Common myeloid progenitor, CD34-positive (primary cell): ENCODE data around the gene MAGEA4.

Experiments
- CTCF ChIA-PET: fragments of 350-600 bp; sonication (Branson Sonifier 250); formaldehyde crosslinking; loops from one replicate; lab custom pipeline; 2021; ENCODE audit warnings: antibody characterized with exemption; lab: Charles Lee
- POLR2A ChIA-PET: fragments of 350-600 bp; sonication (Branson Sonifier 250); formaldehyde crosslinking; loops from one replicate; lab custom pipeline; 2021; ENCODE audit warnings: antibody characterized with exemption; lab: Charles Lee
- DNase-seq, 3 donors: peaks; one replicate each; pipeline versions ENCODE4 v3.0.0 to v3.0.0-alpha.2; 2013
- H3K27ac ChIP-seq, 2 experiments: 1 replicate in 1 of 2; 2 replicates in 1 of 2; pipeline ENCODE4 v1.7.0; 2013; ENCODE audit warnings: inconsistent platforms in 2 of 2, low read length in 2 of 2, mild to moderate bottlenecking in 2 of 2, low read depth in 1 of 2, moderate library complexity in 1 of 2; ENCODE audit not compliant: severe bottlenecking in 2 of 2, insufficient read depth in 1 of 2, poor library complexity in 1 of 2
- H3K27me3 ChIP-seq, 5 experiments: replicated peaks in 2 of 5; 1 replicate in 3 of 5; 2 replicates in 2 of 5; pipeline versions ENCODE4 v1.6.1 to v1.7.0; 2013; ENCODE audit warnings: low read length in 4 of 5, mild to moderate bottlenecking in 2 of 5, moderate library complexity in 2 of 5, inconsistent platforms in 1 of 5; ENCODE audit not compliant: insufficient read depth in 5 of 5, control insufficient read depth in 4 of 5
- H3K36me3 ChIP-seq, 4 experiments: 1 replicate in 2 of 4; 2 replicates in 2 of 4; pipeline versions ENCODE4 v1.6.1 to v1.7.0; 2013; ENCODE audit warnings: low read length in 3 of 4, control low read depth in 1 of 4, mild to moderate bottlenecking in 1 of 4; ENCODE audit not compliant: control insufficient read depth in 4 of 4, insufficient read depth in 4 of 4
- H3K4me1 ChIP-seq, 4 experiments: 1 replicate in 3 of 4; 2 replicates in 1 of 4; pipeline versions ENCODE4 v1.6.1 to v1.7.1; 2013; ENCODE audit warnings: low read length in 3 of 4, mild to moderate bottlenecking in 3 of 4, control low read depth in 1 of 4, inconsistent platforms in 1 of 4, moderate library complexity in 1 of 4; ENCODE audit not compliant: control insufficient read depth in 4 of 4, insufficient read depth in 4 of 4; ENCODE audit errors: control extremely low read depth in 1 of 4
- H3K4me3 ChIP-seq, 7 experiments: 1 replicate in 4 of 7; 2 replicates in 3 of 7; pipeline versions ENCODE4 v1.5.1 to v1.7.0; 2013; ENCODE audit warnings: mild to moderate bottlenecking in 7 of 7, low read length in 6 of 7, moderate library complexity in 6 of 7, inconsistent platforms in 2 of 7, low read depth in 2 of 7, control low read depth in 1 of 7; ENCODE audit not compliant: insufficient read depth in 4 of 7, control insufficient read depth in 1 of 7; ENCODE audit errors: extremely low read depth in 1 of 7
- H3K9me3 ChIP-seq, 5 experiments: 1 replicate in 4 of 5; 2 replicates in 1 of 5; pipeline versions ENCODE4 v1.6.1 to v1.7.1; 2013; ENCODE audit warnings: low read length in 4 of 5, mild to moderate bottlenecking in 2 of 5, inconsistent platforms in 1 of 5, low read depth in 1 of 5, moderate library complexity in 1 of 5; ENCODE audit not compliant: control insufficient read depth in 4 of 5, insufficient read depth in 2 of 5; ENCODE audit errors: control extremely low read depth in 1 of 5
- WGBS: methylation state at CpG from one replicate; pipeline ENCODE4 v1.1.5; 2013; ENCODE audit not compliant: insufficient coverage; 5-methylcytosine and 5-hydroxymethylcytosine counted together

The MAGEA4 gene

DNA sequence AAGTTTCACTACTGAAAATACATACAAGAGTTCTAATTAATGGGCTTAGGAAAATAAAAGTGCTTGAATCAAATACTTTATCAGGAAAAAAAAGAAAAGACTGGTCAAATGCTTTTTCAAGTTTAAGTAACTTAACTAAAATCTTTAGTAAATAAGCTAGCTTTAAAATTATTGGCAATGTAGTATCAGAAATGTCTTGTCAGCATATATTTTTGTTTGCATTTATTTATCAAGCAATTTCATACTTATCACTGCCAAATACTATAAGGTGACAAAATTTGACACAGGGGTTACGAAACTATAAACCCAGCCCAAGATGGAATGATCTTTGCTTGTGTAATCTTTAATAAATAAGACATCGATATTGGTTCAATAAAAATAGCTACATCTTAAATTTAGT is 31.8 kb upstream of the MAGEA4 start:
- no peaks in the 10 kb centered on the region for H3K9me3 ChIP-seq
- H3K27ac ChIP-seq = no peak overlapping the region
- no peaks in the 10 kb centered on the region for H3K36me3 ChIP-seq
- H3K27me3 ChIP-seq = no peaks in the 10 kb centered on the region
- ChIA-PET CTCF (no interaction called here), POLR2A (no interaction called here)
- WGBS = no CpG with 5 or more reads among the region's 2 CpGs
- no peak for DNase-seq
- no peak overlapping the region for H3K4me3 ChIP-seq
- H3K4me1 ChIP-seq = no peaks in the 10 kb centered on the region

DNA sequence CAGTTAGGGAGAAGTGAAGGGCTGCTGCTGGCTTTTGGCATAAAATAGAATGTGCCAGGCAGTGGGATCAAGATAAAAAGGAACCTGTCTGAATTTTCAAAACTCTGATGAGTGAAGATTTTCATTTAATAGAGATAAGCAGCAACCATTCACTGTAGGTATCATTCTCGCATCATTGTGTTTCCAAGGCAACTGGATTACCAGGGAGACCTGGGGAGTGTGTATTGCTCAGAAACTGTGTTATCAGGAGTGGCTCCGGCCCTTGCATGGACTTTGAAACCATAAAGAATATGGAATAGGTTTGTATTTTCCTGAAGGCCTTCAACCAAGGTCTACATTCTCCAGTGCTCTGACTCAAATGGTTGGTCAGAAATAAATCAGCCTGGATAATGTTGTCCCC is 23.3 kb upstream of the MAGEA4 start:
- CTCF ChIA-PET = no interaction called here
- Histone ChIP-seq H3K4me1 (no peaks in the 10 kb centered on the region), H3K4me3 (no peak overlapping the region), H3K36me3 (no peaks in the 10 kb centered on the region), H3K27me3 (no peaks in the 10 kb centered on the region), H3K27ac (no peak overlapping the region), H3K9me3 (peaks cover 0 to 4% (median 0%) of the 10 kb centered on the region in 5 experiments)
- DNase-seq = no peak
- WGBS = 60% methylated on average over 2 of the region's 2 CpGs
- POLR2A ChIA-PET = no interaction called here

DNA sequence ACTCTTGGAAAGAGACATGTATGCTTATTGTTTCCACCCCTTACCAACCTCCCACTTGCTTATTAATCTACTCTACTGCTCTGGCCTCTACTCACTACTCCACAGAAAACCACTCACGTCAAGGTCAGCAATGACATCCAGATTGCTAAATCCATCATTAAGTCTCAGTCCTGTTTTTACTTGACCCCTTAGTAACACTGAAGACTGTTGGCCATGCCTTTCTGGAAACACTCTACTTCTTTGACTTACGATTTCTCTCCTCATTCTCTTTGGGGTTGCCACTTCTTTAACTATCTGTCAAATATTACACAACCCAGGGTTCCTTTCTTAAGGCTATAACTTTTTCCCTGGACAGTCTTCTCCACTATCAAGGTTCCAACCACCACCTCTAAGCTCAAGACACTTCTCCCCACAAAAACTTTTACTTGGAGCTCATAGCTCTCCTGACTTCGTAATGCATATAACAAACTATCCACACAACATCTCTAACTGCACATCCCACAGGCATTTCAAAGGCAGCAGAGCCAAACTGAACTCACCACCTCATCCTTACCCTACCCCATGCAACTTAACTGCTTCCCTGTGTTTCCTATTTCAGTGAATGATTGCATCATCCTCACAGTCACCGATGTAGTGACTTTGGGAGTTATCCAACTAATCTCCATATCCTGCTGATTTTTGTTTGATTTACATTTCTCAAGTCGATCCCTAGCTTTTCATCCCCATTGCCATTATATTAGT is 15.8 kb upstream of the MAGEA4 start:
- Histone ChIP-seq H3K9me3 (no peaks in the 10 kb centered on the region), H3K27me3 (no peaks in the 10 kb centered on the region), H3K36me3 (no peaks in the 10 kb centered on the region), H3K4me1 (no peaks in the 10 kb centered on the region), H3K4me3 (no peak overlapping the region), H3K27ac (no peak overlapping the region)
- 87% methylated on average over 3 of the region's 5 CpGs for WGBS
- no peak for DNase-seq
- POLR2A ChIA-PET = no interaction called here
- CTCF ChIA-PET = no interaction called here

DNA sequence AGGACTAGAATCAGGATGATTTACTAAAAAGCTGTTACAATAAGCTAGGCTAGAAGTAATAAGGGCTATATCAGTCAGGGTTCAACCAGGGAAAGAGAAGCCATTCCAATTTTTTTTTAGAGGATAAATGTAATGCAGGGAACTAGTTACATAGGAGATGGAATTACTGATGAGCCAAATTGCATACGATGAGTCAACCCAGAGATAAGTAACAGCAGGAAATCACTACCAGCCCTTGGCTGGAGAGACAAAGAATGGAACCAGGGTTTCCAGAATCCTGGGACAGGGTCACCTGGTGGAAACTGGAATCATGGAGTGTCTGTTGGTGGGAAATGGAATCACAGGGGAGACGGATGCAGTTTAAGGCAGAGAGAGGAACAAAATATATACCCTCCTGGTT is 13.1 kb upstream of the MAGEA4 start:
- Histone ChIP-seq H3K27ac (no peak overlapping the region), H3K27me3 (no peaks in the 10 kb centered on the region), H3K4me3 (no peak overlapping the region), H3K9me3 (no peaks in the 10 kb centered on the region), H3K36me3 (no peaks in the 10 kb centered on the region), H3K4me1 (no peaks in the 10 kb centered on the region)
- POLR2A ChIA-PET = no interaction called here
- CTCF ChIA-PET = no interaction called here
- no CpG with 5 or more reads among the region's 2 CpGs for WGBS
- DNase-seq = no peak

DNA sequence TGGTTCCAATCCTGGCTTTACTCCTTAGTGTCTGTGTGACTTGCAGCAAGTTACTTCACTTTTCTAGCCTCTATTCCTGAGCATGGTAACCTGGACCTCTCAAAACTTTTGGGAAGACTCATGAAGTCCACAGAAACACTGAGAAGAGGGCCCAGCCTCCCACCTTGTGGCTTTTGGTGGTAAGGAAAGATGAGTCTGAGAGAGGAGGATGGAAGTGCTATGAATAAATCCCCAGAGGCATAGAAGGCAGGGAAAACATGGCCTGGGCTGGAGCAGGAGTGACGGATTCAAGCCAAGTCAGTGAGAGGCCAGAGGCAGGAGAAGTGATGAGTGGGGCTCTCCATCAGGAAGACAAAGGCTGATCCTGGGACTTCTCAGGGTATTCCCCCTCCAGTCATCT is 10.9 kb upstream of the MAGEA4 start:
- no peaks in the 10 kb centered on the region for H3K9me3 ChIP-seq
- no peaks in the 10 kb centered on the region for H3K36me3 ChIP-seq
- no peak overlapping the region for H3K27ac ChIP-seq
- no peak overlapping the region for H3K4me3 ChIP-seq
- whole genome bisulfite sequencing = no CpG with 5 or more reads among the region's 1 CpG
- CTCF ChIA-PET = no interaction called here
- H3K4me1 ChIP-seq = no peaks in the 10 kb centered on the region
- DNase-seq = no peak
- no peaks in the 10 kb centered on the region for H3K27me3 ChIP-seq
- POLR2A ChIA-PET = no interaction called here

DNA sequence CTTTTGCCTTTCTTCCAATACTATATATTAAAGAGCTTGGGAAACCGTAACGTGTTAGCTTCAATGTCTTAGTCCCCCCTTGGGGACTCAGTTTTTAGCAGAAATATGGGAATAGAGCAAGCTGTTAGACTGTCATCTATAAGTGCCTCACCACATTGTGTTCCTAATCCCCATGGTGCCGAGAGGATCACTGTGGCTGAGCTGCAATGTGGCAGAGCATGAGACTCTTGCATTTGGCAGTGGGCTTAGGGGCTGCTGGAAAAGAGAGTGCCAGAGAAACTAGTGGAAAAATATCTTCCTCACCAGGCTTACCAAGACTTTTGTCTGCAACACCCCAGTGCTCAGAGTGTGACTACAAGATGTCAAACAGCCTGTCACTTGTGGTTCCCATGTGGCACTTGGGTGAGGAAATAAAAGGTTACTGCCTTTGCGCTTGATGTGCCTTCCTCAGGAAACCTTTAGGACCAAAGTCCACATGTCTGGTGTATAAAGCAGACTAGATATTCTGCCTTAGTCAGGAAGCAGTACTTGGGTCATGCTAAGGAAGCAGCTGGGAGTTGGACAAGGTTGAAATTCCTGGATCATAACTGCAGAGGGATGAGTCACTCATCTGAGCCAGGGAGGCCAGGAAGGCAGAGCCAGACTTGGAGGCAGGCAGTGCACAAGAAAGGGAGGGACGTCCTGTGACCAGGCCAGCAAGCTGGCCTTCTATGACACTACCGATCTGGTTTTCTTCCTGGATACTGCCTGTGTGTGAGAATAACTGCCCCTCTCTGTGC is 9.7 kb upstream of the MAGEA4 start:
- no peak overlapping the region for H3K27ac ChIP-seq
- WGBS = 67% methylated on average over 6 of the region's 6 CpGs
- no peaks in the 10 kb centered on the region for H3K4me1 ChIP-seq
- no peak overlapping the region for H3K4me3 ChIP-seq
- no peaks in the 10 kb centered on the region for H3K27me3 ChIP-seq
- H3K36me3 ChIP-seq = no peaks in the 10 kb centered on the region
- no peak for DNase-seq
- H3K9me3 ChIP-seq = no peaks in the 10 kb centered on the region
- POLR2A ChIA-PET = no interaction called here
- CTCF ChIA-PET = no interaction called here

DNA sequence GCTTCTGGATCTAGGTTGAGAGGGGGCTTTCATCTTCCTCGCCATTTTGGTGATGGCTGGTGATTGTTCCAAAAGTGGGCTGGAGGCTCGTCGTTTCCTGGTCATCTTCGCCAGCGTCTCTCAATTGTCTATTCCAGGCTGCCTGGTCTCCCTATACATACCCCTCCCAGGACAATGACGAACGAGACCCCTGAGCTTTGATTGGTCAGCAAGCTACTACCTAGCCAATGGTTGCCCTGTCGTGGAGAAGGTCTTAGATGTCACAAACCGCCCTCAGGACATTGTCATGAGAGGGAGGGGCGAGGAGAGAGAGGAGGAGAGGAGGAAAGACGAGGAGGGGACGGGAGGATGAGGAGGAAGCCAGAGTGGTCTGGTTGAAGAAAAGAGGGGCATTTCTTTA is 7.7 kb upstream of the MAGEA4 start:
- Histone ChIP-seq H3K9me3 (no peaks in the 10 kb centered on the region), H3K27ac (no peak overlapping the region), H3K36me3 (no peaks in the 10 kb centered on the region), H3K27me3 (no peaks in the 10 kb centered on the region), H3K4me1 (no peaks in the 10 kb centered on the region), H3K4me3 (no peak overlapping the region)
- WGBS = 88% methylated on average over 6 of the region's 12 CpGs
- POLR2A ChIA-PET = interaction anchor here (1.1 kb wide), 1 partner anchor 134 kb away, joined by 3 read pairs; no protein-coding TSS in a partner anchor
- CTCF ChIA-PET = no interaction called here
- no peak for DNase-seq
